Measurements from ENCODE around the gene TRIM59. TPM values are rescaled to one million over a fixed set of nuclear protein-coding genes. Genes with fewer than 3 reads are reported as not detected.

The TRIM59 gene
- total and polyA plus RNA-seq, 8 donors: 0.53 to 3.3 (median 1.5) TPM

DNA sequence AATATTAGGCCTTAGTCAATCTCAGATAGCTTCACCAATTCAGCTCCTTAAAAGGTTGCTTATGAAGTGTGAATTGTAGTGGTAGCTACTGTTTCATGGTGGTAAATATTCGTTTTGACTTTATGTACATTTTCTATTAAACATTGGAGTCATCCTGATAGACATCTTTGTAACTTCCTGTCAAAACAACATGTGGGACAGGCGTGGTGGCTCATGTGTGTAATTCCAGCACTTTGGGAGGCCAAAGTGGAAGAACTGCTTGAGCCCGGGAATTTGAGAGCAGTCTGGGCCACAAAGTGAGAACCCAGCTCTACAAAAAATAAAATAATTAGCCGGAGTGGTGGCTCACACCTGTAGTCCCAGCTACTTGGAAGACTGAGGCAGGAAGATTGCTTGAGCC is 2.0 kb upstream of the TRIM59 start:
- Histone ChIP-seq H3K27me3 (no peaks in the 10 kb centered on the region), H3K36me3 (no peaks in the 10 kb centered on the region), H3K27ac (no peak overlapping the region), H3K9me3 (no peaks in the 10 kb centered on the region), H3K4me3 (no peak overlapping the region), H3K4me1 (peaks cover 0 to 4% (median 0%) of the 10 kb centered on the region in 3 donors)
- 88 to 93% methylated on average over 4 of the region's 4 CpGs for WGBS, 2 donors
- FAIRE-seq (no peak), ATAC-seq (no peak), DNase-seq (no peak)
- intact Hi-C loops (cut with DNase I): no loop called here
- TF ChIP-seq, protein P1, sequence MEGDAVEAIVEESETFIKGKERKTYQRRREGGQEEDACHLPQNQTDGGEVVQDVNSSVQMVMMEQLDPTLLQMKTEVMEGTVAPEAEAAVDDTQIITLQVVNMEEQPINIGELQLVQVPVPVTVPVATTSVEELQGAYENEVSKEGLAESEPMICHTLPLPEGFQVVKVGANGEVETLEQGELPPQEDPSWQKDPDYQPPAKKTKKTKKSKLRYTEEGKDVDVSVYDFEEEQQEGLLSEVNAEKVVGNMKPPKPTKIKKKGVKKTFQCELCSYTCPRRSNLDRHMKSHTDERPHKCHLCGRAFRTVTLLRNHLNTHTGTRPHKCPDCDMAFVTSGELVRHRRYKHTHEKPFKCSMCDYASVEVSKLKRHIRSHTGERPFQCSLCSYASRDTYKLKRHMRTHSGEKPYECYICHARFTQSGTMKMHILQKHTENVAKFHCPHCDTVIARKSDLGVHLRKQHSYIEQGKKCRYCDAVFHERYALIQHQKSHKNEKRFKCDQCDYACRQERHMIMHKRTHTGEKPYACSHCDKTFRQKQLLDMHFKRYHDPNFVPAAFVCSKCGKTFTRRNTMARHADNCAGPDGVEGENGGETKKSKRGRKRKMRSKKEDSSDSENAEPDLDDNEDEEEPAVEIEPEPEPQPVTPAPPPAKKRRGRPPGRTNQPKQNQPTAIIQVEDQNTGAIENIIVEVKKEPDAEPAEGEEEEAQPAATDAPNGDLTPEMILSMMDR (IDR thresholded peaks at IDR 0.05): no peak

DNA sequence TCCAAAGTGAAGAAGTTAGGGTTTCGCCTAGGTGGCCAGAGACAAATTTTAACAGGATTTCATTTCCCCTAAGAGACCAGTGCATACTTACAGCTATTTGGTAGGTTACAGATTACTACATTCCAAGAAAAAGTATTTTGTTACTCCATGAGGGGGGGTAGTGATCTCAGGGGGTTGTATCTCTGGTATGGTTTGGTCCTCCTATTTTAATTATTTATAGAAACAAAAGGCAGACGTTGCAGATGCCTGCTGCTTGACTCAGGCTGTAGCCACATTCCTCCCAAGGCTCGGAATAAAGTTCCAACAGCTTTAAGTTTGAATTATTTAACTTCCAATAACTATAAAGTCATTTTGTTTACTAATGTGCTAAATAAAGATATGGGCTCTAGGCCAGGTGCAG is 1.3 kb upstream of the TRIM59 start:
- H3K4me1 ChIP-seq: peaks cover 0 to 4% (median 0%) of the 10 kb centered on the region in 3 donors
- ATAC-seq: no peak
- DNase-seq: no peak
- no peaks in the 10 kb centered on the region for H3K9me3 ChIP-seq
- no peaks in the 10 kb centered on the region for H3K27me3 ChIP-seq
- no peak overlapping the region for H3K4me3 ChIP-seq
- WGBS, 2 donors: 70 to 85% methylated on average over 3 of the region's 3 CpGs
- FAIRE-seq: no peak
- TF ChIP-seq, protein P1 (IDR thresholded peaks at IDR 0.05): no peak
- intact Hi-C loops (cut with DNase I): no loop called here
- no peaks in the 10 kb centered on the region for H3K36me3 ChIP-seq
- no peak overlapping the region for H3K27ac ChIP-seq

DNA sequence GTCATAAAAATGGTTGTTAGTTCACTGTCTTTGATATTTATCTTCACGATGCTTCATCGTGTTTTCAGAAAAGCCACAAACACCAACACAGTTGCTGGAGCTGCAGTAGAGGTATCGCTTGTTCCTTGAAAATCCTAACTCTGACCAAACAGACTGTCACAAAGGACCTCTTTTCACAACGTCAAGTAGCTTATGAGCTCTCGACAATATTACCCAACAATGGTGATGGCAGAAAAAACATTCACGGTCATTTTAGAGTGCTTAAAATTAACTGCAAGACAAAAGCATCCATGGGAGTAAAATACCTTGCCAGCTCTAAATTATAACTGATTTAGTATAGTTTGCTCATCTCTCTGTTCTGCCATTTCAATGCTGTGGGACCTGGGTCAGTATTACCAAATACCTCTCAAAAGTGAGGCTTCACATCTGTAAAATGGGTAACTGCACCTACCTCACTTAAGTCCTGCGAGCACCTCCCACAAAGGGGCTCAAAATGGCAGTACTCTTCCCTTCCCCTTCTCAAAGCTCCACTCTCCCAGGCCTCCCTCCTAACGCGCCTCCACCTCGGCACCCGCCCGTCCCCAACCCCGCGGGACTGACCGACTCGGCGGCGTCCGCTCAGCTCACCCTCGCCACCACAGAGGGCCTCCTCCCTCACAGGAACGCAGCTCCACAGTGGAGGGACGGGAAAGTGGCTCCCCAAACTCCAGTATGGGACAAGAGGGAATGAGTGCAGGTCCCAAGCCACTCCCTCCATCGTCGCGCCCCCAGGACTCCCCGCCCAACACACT is 546 bp downstream of the TRIM59 start:
- Histone ChIP-seq H3K27me3 (no peaks in the 10 kb centered on the region), H3K36me3 (no peaks in the 10 kb centered on the region), H3K4me3 (peak overlapping the region; percentile 23 to 59 (median 50)), H3K27ac (peak overlapping the region; percentile 22 to 78 (median 52)), H3K4me1 (peaks cover 0 to 4% (median 0%) of the 10 kb centered on the region in 3 donors), H3K9me3 (no peaks in the 10 kb centered on the region)
- WGBS, 2 donors: 3 to 6% methylated on average over 26 of the region's 26 CpGs
- intact Hi-C loops (cut with DNase I): no loop called here
- TF ChIP-seq, protein P1 (IDR thresholded peaks at IDR 0.05): no peak
- peak; percentile 53 to 70 (median 66) for ATAC-seq
- FAIRE-seq: no peak
- peak in 3 of 6 donors; percentile 53 to 74 (median 72) for DNase-seq

GRCh38 chr3:160447544-160447943 is 2.0 kb downstream of the TRIM59 start:
- no peak for FAIRE-seq
- WGBS, 2 donors: 58 to 64% methylated on average over 3 of the region's 3 CpGs
- DNase-seq: no peak
- no peak overlapping the region for H3K4me3 ChIP-seq
- intact Hi-C loops (cut with DNase I): no loop called here
- H3K4me1 ChIP-seq: peaks cover 0 to 4% (median 0%) of the 10 kb centered on the region in 3 donors
- no peak overlapping the region for H3K27ac ChIP-seq
- ATAC-seq: no peak
- H3K9me3 ChIP-seq: no peaks in the 10 kb centered on the region
- H3K27me3 ChIP-seq: no peaks in the 10 kb centered on the region
- TF ChIP-seq, protein P1 (IDR thresholded peaks at IDR 0.05): no peak
- no peaks in the 10 kb centered on the region for H3K36me3 ChIP-seq

DNA sequence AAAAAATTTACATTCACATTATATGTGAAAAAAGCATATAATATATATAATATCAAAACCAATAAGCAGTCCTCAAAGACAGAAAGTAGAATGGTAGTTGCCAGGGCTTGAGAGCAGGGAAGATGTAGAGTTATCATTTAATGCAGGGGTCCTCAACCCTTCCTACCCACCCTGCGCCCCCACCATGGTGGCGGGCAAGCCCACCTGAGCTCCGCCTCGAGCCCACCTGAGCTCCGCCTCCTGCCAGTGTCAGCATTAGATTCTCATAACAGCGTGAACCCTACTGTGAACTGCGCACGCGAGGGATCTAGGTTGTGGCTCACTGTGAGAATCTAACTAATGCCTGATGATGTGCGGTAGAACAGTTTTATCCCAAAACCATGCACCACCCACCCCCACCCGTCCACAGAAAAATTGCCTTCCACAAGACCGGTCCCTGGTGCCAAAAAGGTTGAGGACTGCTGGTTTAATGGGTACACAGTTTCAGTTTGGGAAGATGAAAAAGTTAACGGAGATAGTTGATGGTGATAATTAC is 3.0 kb downstream of the TRIM59 start:
- FAIRE-seq (no peak), DNase-seq (no peak), ATAC-seq (no peak)
- H3K27me3 ChIP-seq: no peaks in the 10 kb centered on the region
- H3K27ac ChIP-seq: no peak overlapping the region
- intact Hi-C loops (cut with DNase I): no loop called here
- no peaks in the 10 kb centered on the region for H3K9me3 ChIP-seq
- no peaks in the 10 kb centered on the region for H3K36me3 ChIP-seq
- TF ChIP-seq, protein P1 (IDR thresholded peaks at IDR 0.05): no peak
- WGBS, 2 donors: 94 to 97% methylated on average over 13 of the region's 13 CpGs
- no peak overlapping the region for H3K4me3 ChIP-seq
- peaks cover 0 to 4% (median 0%) of the 10 kb centered on the region in 3 donors for H3K4me1 ChIP-seq
